Panc1 (cell line): ENCODE results near the gene INO80C. TPM values are rescaled to one million over a fixed set of nuclear protein-coding genes. Genes with fewer than 3 reads are reported as not detected.

Experiments used
- ATAC-seq: fragments of 200-7000 bp; cut with Tn5 transposase; 2 replicates; pipeline ENCODE4 v1.9.1; 2020; ENCODE audit warnings: mild to moderate bottlenecking, moderate library complexity
- BruUV-seq: library from RNA; stranded (reverse); fragments of 400-500 nt; replicated peaks from 2 replicates; lab custom pipeline; 2021; lab: Mats Ljungman, UMichigan
- CTCF ChIA-PET: fragments of 300-600 bp; sonication (Branson Sonifier 250); formaldehyde crosslinking; loops from one replicate; lab custom pipeline; 2022; ENCODE audit warnings: antibody characterized with exemption; lab: Charles Lee
- POLR2A ChIA-PET: fragments of 300-600 bp; sonication (Branson Sonifier 250); formaldehyde crosslinking; loops from one replicate; lab custom pipeline; 2022; ENCODE audit warnings: antibody characterized with exemption; lab: Charles Lee
- DNase-seq: peaks from one replicate; pipeline ENCODE4 v3.0.0-alpha.2; 2010; ENCODE audit warnings: low read depth, low spot score
- H3K27ac ChIP-seq: 2 replicates; pipeline ENCODE4 v1.5.1; 2011; ENCODE audit warnings: mild to moderate bottlenecking, low read length, inconsistent platforms
- H3K27me3 ChIP-seq: fragments of 200-500 bp; sonication (Bioruptor generic); 2 replicates; pipeline ENCODE4 v1.6.0; 2014; ENCODE audit warnings: low read length, inconsistent platforms; ENCODE audit not compliant: control insufficient read depth, insufficient read depth
- H3K36me3 ChIP-seq: fragments of 200-500 bp; sonication (Bioruptor generic); 2 replicates; pipeline ENCODE4 v1.5.1; 2014; ENCODE audit warnings: inconsistent platforms, mild to moderate bottlenecking, low read length, moderate library complexity; ENCODE audit not compliant: control insufficient read depth, insufficient read depth
- H3K4me1 ChIP-seq: 2 replicates; pipeline ENCODE4 v1.5.1; 2011; ENCODE audit warnings: inconsistent platforms, mild to moderate bottlenecking, low read length, moderate library complexity; ENCODE audit not compliant: control insufficient read depth, insufficient read depth
- H3K4me3 ChIP-seq, 2 experiments: 2 replicates each; pipeline ENCODE4 v1.5.1; 2011 to 2012; ENCODE audit warnings: low read depth in 2 of 2, low read length in 2 of 2, mild to moderate bottlenecking in 2 of 2, inconsistent platforms in 1 of 2, moderate library complexity in 1 of 2
- H3K9me3 ChIP-seq: fragments of 200-500 bp; sonication (Bioruptor generic); 2 replicates; pipeline ENCODE4 v1.5.1; 2014; ENCODE audit warnings: low read depth, mild to moderate bottlenecking, inconsistent platforms, low read length, moderate library complexity; ENCODE audit not compliant: control insufficient read depth, insufficient read depth
- CTCF ChIP-seq: fragments of 450-650 bp; IDR thresholded peaks from 2 replicates; pipeline ENCODE4 v1.5.1; 2017; ENCODE audit warnings: mild to moderate bottlenecking
- POLR2AphosphoS5 ChIP-seq: IDR thresholded peaks from 2 replicates; pipeline ENCODE4 v1.6.1; 2012; ENCODE audit warnings: mild to moderate bottlenecking, low read depth, low read length, moderate library complexity
- SIN3A ChIP-seq: IDR thresholded peaks from 2 replicates; pipeline ENCODE4 v1.6.1; 2012; ENCODE audit warnings: low read depth, mild to moderate bottlenecking, low read length, moderate library complexity, borderline replicate concordance; ENCODE audit not compliant: insufficient read depth
- TCF7L2 ChIP-seq: IDR thresholded peaks from 2 replicates; pipeline ENCODE4 v1.6.1; 2011; ENCODE audit warnings: mild to moderate bottlenecking, low read depth, low read length, inconsistent platforms
- in situ Hi-C: cut with HindIII; loops from 2 replicates; pipeline ENCODE4 v1.10.0; 2016; ENCODE audit warnings: low sequenced_read_pairs, low pct_unique_long_range_greater_than_20kb
- intact Hi-C: fragments of 100-400 bp; cut with micrococcal nuclease; formaldehyde crosslinking; loops from one replicate; pipeline ENCODE4 v1.10.0; 2022; ENCODE audit not compliant: unreplicated experiment
- total RNA-seq: library from RNA; stranded (reverse); gene quantifications from one replicate; pipeline ENCODE4 v1.2.1, GENCODE V29; 2021; ENCODE audit not compliant: unreplicated experiment
- TF ChIP-seq, protein P1 (sequence below), 2 experiments: IDR thresholded peaks; 2 replicates each; pipeline ENCODE4 v1.6.1; 2011 to 2012; ENCODE audit warnings: low read depth in 2 of 2, control low read depth in 1 of 2, low read length in 1 of 2, mild to moderate bottlenecking in 1 of 2, moderate library complexity in 1 of 2; ENCODE audit not compliant: insufficient read depth in 1 of 2

The INO80C gene
- total RNA-seq, 1 experiment from 2014 or later: 25.8 TPM

DNA sequence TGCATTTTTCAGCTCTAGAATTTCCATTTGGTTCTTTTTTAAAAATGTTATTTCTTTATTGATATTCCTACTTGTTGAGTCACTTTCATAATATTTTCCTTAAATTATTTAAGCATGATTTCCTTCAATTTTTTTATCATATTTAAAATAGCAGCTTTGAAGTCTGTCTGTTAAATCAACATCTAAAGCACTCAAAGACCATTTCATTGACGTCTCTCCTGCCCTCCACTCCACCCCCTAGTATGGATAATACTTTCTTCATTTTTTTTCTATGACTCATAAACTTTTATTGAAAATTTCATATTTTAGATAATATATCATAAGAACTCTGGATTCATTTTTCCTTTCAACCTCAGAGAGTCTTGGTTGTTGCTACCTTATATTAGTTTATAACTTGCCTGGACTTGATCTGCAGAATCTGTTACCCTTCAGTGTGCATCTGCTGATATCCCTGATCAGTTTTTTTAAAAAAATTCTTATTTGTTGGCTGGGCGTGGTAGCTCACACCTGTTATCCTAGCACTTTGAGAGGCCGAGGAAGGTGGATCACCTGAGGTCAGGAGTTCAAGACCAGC, 61.6 kb downstream of the INO80C start:
- H3K4me1 ChIP-seq: no peaks in the 10 kb centered on the region; the same call in 1 of the 2 replicates
- intact Hi-C loops (no loop called here), in situ Hi-C loops (no loop called here)
- no TSS peak for BruUV-seq
- H3K9me3 ChIP-seq: no peaks in the 10 kb centered on the region
- DNase-seq: no peak
- no peak overlapping the region for H3K4me3 ChIP-seq
- H3K36me3 ChIP-seq: no peaks in the 10 kb centered on the region
- ATAC-seq: no peak
- ChIA-PET POLR2A (no interaction called here), CTCF (no interaction called here)
- TF ChIP-seq CTCF (no peak), TCF7L2 (no peak), POLR2AphosphoS5 (no peak), SIN3A (no peak)
- TF ChIP-seq, protein P1, sequence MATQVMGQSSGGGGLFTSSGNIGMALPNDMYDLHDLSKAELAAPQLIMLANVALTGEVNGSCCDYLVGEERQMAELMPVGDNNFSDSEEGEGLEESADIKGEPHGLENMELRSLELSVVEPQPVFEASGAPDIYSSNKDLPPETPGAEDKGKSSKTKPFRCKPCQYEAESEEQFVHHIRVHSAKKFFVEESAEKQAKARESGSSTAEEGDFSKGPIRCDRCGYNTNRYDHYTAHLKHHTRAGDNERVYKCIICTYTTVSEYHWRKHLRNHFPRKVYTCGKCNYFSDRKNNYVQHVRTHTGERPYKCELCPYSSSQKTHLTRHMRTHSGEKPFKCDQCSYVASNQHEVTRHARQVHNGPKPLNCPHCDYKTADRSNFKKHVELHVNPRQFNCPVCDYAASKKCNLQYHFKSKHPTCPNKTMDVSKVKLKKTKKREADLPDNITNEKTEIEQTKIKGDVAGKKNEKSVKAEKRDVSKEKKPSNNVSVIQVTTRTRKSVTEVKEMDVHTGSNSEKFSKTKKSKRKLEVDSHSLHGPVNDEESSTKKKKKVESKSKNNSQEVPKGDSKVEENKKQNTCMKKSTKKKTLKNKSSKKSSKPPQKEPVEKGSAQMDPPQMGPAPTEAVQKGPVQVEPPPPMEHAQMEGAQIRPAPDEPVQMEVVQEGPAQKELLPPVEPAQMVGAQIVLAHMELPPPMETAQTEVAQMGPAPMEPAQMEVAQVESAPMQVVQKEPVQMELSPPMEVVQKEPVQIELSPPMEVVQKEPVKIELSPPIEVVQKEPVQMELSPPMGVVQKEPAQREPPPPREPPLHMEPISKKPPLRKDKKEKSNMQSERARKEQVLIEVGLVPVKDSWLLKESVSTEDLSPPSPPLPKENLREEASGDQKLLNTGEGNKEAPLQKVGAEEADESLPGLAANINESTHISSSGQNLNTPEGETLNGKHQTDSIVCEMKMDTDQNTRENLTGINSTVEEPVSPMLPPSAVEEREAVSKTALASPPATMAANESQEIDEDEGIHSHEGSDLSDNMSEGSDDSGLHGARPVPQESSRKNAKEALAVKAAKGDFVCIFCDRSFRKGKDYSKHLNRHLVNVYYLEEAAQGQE (IDR thresholded peaks at IDR 0.05; ENCODE audit: insufficient read depth in 1 of 2, low read depth in 2 of 2, low read length in 1 of 2): no peak
- no peak overlapping the region for H3K27ac ChIP-seq
- no peaks in the 10 kb centered on the region for H3K27me3 ChIP-seq

- Histone ChIP-seq H3K4me3 (no peak overlapping the region), H3K36me3 (no peaks in the 10 kb centered on the region), H3K4me1 (no peaks in the 10 kb centered on the region; the same call in 1 of the 2 replicates), H3K9me3 (no peaks in the 10 kb centered on the region), H3K27ac (no peak overlapping the region; the same call in 1 of the 2 replicates), H3K27me3 (no peaks in the 10 kb centered on the region)
- intact Hi-C loops (no loop called here), in situ Hi-C loops (no loop called here)
- TF ChIP-seq TCF7L2: no peak
- TF ChIP-seq CTCF: no peak
- no peak for TF ChIP-seq POLR2AphosphoS5
- no peak for TF ChIP-seq SIN3A
- TF ChIP-seq, protein P1 (IDR thresholded peaks at IDR 0.05; ENCODE audit: insufficient read depth in 1 of 2, low read depth in 2 of 2, low read length in 1 of 2): no peak
- POLR2A ChIA-PET: no interaction called here
- CTCF ChIA-PET: no interaction called here
- DNase-seq (no peak), ATAC-seq (no peak)
- BruUV-seq: no TSS peak
Measured at GRCh38 chr18:35435401-35435800, 62.4 kb downstream of the INO80C start.
